Measurements from ENCODE around the gene ZG16B. TPM values are rescaled to one million over a fixed set of nuclear protein-coding genes. Genes with fewer than 3 reads are reported as not detected.

ZG16B gene
- total RNA-seq, 1 experiment from 2014 or later: 2.7 TPM

- H3K27me3 ChIP-seq: no peaks in the 10 kb centered on the region; the same call in 1 of the 2 replicates
- H3K36me3 ChIP-seq: no peaks in the 10 kb centered on the region
- peaks cover 17% of the 10 kb centered on the region for H3K9me3 ChIP-seq
- H3K4me3 ChIP-seq: no peak overlapping the region
- DNase-seq: no peak
These were observed 30.8 kb upstream of the ZG16B start for GRCh38 chr16:2799205-2799858.

GRCh38 chr16:2799859-2800226 is 30.3 kb upstream of the ZG16B start:
- Histone ChIP-seq H3K27me3 (no peaks in the 10 kb centered on the region; the same call in 1 of the 2 replicates), H3K36me3 (no peaks in the 10 kb centered on the region), H3K9me3 (peaks cover 20% of the 10 kb centered on the region), H3K4me3 (no peak overlapping the region)
- DNase-seq: no peak

DNA sequence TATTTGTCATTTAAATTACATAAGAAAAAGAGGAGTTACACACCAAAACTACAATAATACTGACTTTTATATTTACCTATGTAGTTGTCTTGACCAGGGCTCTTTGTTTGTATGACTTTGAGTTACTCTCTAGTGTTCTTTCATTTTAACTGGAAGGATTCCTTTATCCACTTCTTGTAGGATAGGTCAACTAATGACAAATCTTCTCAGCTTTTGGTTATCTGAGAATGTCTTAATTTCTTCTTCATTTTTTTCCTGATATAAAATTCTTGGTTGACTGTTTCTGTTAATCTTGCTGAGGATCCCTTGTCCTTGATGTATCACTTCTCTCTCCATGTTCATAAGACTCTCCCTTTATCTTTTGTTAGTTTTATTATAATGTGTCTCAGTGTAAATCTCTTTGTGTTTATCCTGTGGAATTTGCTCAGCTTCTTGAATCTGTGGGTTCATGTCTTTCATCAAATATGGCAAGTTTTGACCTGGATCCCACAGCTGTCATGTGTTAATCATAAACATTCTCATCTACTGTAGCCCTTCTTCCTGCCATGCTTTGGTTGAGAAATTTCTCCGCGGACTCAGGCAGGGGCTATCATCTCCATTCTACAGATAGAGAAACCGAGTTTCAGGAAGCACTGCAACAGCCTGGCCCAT is 26.4 kb upstream of the ZG16B start:
- no peaks in the 10 kb centered on the region for H3K36me3 ChIP-seq
- H3K27me3 ChIP-seq: no peaks in the 10 kb centered on the region; the same call in 1 of the 2 replicates
- no peak for DNase-seq
- H3K4me3 ChIP-seq: no peak overlapping the region
- peaks cover 38% of the 10 kb centered on the region for H3K9me3 ChIP-seq

DNA sequence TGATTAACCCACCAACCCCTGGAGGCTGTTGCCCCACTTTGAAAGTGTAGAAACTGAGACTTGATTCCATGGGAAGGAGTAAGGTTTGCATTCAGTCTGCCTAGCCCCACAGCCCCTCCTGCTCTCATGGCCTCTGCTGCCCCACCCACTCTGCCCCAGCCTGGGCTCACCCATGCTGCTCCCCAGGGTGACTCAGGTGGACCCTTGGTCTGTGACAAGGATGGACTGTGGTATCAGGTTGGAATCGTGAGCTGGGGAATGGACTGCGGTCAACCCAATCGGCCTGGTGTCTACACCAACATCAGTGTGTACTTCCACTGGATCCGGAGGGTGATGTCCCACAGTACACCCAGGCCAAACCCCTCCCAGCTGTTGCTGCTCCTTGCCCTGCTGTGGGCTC is 25.4 kb upstream of the ZG16B start:
- no peaks in the 10 kb centered on the region; the same call in 1 of the 2 replicates for H3K27me3 ChIP-seq
- peaks cover 46% of the 10 kb centered on the region for H3K9me3 ChIP-seq
- no peaks in the 10 kb centered on the region for H3K36me3 ChIP-seq
- no peak overlapping the region for H3K4me3 ChIP-seq
- DNase-seq: no peak

DNA sequence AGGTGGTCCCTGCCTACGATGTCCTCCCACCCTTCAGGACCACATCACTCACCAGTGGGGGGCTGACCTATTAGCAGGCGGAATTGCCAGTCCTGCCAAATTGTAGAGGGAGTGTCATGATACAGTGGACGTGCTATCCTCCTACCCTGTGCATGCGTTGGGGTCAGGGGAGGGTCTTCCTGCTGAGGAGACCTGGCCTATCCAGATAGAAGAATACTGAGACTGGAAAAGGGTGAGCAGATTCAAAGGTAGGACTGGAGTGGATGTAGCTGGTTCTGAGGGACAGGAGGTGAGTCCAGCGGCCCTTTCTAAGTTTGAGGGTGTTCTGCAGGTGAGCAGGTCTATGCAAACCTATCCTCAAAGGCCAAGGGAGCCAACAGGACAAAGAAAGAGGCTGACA is 23.8 kb upstream of the ZG16B start:
- Histone ChIP-seq H3K9me3 (peaks cover 46% of the 10 kb centered on the region), H3K36me3 (no peaks in the 10 kb centered on the region), H3K4me3 (no peak overlapping the region), H3K27me3 (no peaks in the 10 kb centered on the region; the same call in 1 of the 2 replicates)
- no peak for DNase-seq

DNA sequence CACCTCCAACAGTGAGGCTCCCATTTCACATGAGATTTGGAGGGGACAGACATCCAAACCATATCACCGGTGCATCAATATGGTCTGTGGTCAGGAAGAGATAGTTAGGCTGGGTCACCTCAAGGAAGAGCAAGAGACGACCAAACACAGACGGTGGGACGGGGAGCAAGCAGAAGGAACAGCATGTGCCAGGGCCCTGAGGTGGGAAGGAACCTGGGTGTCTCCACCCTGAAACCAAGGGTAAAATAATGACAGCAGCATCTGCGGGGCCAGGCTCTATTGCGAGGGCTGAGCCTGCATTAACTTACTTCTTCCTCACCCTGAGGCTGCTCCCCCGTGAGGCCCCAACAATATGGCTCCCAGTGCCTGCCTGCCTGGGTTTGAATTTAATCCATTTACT is 21.9 kb upstream of the ZG16B start:
- Histone ChIP-seq H3K4me3 (no peak overlapping the region), H3K9me3 (peaks cover 41% of the 10 kb centered on the region), H3K36me3 (no peaks in the 10 kb centered on the region), H3K27me3 (no peaks in the 10 kb centered on the region; the same call in 1 of the 2 replicates)
- no peak for DNase-seq

DNA sequence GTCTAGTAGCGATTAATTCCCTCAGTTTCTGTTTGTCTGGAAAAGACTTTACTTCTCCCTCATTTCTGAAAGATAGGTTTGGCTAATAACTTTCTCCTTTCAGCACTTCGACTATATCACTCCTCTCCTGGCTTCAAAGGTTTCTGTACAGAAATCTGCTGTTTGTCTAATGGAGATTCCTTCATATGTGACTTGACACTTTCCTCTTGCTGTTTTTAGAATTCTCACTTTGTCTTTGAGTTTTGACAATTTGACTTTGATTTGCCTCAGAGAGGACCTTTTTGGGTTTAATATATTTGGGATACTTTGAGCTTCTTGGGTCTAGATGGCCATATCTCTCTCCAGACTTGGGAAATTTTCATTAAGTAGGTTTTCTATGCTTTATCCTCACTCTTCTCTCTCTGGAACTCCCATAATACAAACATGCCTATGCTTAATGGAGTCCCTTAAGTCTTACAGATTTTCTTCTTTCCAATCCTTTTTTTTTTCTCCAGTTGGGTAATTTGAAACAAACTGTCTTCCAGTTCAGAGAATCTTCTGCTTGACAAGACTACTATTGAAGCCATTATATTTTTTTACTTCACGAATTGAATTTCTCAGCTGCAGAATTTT is 20.8 kb upstream of the ZG16B start:
- Histone ChIP-seq H3K9me3 (peaks cover 30% of the 10 kb centered on the region), H3K4me3 (no peak overlapping the region), H3K36me3 (no peaks in the 10 kb centered on the region), H3K27me3 (no peaks in the 10 kb centered on the region)
- DNase-seq: no peak

DNA sequence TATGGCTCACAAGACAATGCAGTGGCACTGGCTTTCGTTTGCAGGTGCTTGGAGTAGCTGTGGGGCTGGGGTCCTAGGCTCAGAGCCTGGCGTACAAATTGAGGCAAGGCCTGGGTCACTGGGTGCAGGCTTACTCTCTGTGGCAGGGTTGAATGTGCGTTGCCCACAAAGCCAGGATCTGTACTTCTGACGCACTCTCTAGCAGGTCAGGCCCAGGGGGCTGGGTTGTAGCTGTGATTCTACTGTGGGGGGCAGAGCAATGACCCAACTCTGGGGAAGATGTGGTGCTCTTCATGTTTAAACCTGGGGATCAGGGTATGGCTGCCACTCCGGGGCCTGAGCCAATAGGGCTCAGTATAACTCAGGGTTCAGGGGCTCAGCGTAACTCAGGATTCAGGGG is 19.5 kb upstream of the ZG16B start:
- H3K27me3 ChIP-seq: no peaks in the 10 kb centered on the region
- no peak for DNase-seq

GRCh38 chr16:2811703-2812471 is 18.2 kb upstream of the ZG16B start:
- no peaks in the 10 kb centered on the region for H3K27me3 ChIP-seq
- peaks cover 15% of the 10 kb centered on the region for H3K9me3 ChIP-seq
- no peak overlapping the region for H3K4me3 ChIP-seq
- no peaks in the 10 kb centered on the region for H3K36me3 ChIP-seq
- peak; percentile 77 for DNase-seq

More for the DNA sequence above, 19.5 kb upstream of the ZG16B start:
- H3K36me3 ChIP-seq: no peaks in the 10 kb centered on the region
- H3K4me3 ChIP-seq: no peak overlapping the region
- H3K9me3 ChIP-seq: peaks cover 20% of the 10 kb centered on the region

- Histone ChIP-seq H3K9me3 (peaks cover 7% of the 10 kb centered on the region; the same call in 1 of the 2 replicates), H3K27me3 (no peaks in the 10 kb centered on the region), H3K4me3 (no peak overlapping the region), H3K36me3 (no peaks in the 10 kb centered on the region)
- DNase-seq: no peak
These were observed 16.3 kb upstream of the ZG16B start for GRCh38 chr16:2813771-2814221.

DNA sequence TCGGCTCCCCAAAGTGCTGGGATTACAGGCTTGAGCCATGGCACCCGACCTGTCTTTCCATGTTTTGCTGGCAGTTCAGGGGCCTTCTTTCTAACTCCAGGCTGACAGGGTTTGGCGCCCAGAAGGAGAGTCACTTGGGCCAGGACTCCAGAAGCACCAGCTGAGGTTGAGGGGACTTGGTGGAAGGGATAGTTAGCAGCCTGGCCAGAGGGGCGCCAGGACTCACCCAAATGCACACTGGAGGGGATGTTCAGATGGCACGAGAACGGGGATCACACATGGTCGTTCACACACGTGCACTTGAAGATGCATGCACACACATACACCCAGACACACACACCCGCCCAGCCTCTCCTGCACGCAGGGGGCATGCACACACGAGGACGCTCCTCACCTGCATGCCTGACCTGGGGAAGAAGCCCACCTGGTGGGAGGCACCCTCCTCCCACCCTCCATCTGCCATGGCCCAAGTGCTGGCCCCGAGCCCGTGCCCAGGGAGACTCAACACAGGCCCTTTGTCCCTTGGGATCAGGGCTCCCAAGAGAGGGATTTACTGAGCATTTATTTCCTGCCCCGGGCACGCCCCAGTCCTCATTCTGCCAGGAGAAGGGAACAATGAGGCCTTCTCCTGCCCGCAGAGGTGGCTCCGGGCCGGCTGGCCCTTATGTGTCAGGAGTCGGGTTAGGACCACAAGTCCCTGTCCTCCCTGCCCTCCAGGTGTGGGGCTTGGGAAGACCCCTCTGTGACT is 15.4 kb upstream of the ZG16B start:
- DNase-seq: no peak

DNA sequence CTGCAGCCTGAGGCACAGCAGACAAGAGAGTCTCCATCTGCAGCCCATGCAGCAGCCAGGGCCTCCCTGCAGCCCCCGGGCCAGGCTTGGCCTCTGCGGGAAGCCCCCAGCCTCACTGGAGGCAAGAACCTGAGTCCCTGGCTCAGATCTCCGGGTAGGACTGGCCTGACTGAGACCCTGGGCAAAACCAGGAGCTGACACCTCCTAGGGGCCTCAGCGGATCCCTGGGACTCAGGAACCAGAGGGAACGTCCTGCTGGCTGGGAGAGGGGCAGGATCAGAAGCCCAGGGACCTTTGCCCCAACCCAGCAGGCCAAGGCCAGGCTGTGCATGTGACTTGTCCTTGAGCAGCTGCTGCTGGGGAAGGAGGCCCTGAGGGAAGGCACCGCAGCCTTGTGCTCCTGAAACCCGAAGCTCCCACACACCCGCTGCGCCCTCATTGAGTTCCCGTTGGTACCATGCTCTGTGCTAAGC is 14.8 kb upstream of the ZG16B start:
- no peak overlapping the region for H3K4me3 ChIP-seq
- H3K27me3 ChIP-seq: no peaks in the 10 kb centered on the region
- no peaks in the 10 kb centered on the region for H3K36me3 ChIP-seq
- no peak for DNase-seq
- H3K9me3 ChIP-seq: no peaks in the 10 kb centered on the region

More for the DNA sequence above, 15.4 kb upstream of the ZG16B start:
- H3K36me3 ChIP-seq: no peaks in the 10 kb centered on the region
- no peaks in the 10 kb centered on the region for H3K27me3 ChIP-seq
- H3K4me3 ChIP-seq: no peak overlapping the region
- no peaks in the 10 kb centered on the region for H3K9me3 ChIP-seq

DNA sequence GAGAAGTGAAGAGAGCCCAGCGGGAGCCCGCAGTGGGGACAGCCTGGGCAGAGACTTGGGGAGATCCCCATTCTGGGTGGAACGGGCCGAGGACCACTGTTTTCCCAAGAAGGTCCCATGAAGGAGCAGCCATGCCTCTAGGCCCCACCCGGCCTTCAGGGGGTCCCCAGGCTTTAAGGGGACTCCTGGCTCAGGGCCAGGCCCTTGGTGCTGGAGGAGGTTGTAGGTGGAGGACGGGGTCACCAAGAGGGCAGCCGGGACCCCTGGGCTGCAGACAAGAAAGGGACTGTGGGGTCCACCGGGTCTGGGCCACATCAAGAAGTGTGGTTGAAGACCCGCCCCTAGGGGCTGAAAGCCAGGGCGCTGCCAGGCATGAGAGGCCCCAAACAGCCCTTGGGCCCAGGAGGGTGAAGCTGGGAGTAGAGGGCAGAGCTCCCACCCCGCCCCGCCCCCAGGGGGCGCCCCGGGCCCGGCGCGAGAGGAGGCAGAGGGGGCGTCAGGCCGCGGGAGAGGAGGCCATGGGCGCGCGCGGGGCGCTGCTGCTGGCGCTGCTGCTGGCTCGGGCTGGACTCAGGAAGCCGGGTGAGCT is 13.3 kb upstream of the ZG16B start, which contains the start of gene PRSS21:
TSS of gene PRSS21 (plus strand) at position 487 of the 589 bp plus-strand sequence. CDS start at position 519, 32 bp downstream.
- peak; percentile 59 for DNase-seq
- no peaks in the 10 kb centered on the region for H3K27me3 ChIP-seq
- H3K4me3 ChIP-seq: peak within 1 kb of the TSS; percentile 21
- H3K36me3 ChIP-seq: no peaks in the 10 kb centered on the region
- no peaks in the 10 kb centered on the region for H3K9me3 ChIP-seq

GRCh38 chr16:2817340-2818271 is 12.5 kb upstream of the ZG16B start:
- peak overlapping the region; percentile 21 for H3K4me3 ChIP-seq
- no peak for DNase-seq
- H3K9me3 ChIP-seq: no peaks in the 10 kb centered on the region
- no peaks in the 10 kb centered on the region for H3K27me3 ChIP-seq
- H3K36me3 ChIP-seq: no peaks in the 10 kb centered on the region

Measured in MG63 (cell line).